H1 (cell line): ENCODE measurements around the gene MYO1A. TPM values are rescaled to one million over a fixed set of nuclear protein-coding genes. Genes with fewer than 3 reads are reported as not detected.

Experiments
- CTCF ChIA-PET: fragments of 300-600 bp; sonication (Branson Sonifier 250); formaldehyde crosslinking; loops from one replicate; lab custom pipeline; 2021; ENCODE audit not compliant: partially characterized antibody; lab: Charles Lee
- POLR2A ChIA-PET: fragments of 300-600 bp; sonication (Branson Sonifier 250); formaldehyde crosslinking; loops from one replicate; lab custom pipeline; 2021; ENCODE audit warnings: inconsistent platforms; ENCODE audit not compliant: partially characterized antibody; lab: Charles Lee
- DNase-seq, 2 experiments: peaks; one replicate each; pipeline versions ENCODE4 v3.0.0 to v3.0.0-alpha.2; 2010 to 2022; ENCODE audit warnings: low spot score in 2 of 2, low read depth in 1 of 2, mixed read lengths in 1 of 2
- FAIRE-seq: peaks from 2 replicates; lab custom pipeline; 2011; peaks lifted over from hg19 to GRCh38; lab: Jason Lieb, UNC
- H2AFZ ChIP-seq: 2 replicates; pipeline ENCODE4 v1.8.1; 2012; ENCODE audit warnings: low read length, inconsistent platforms
- H2AK5ac ChIP-seq: 2 replicates; pipeline ENCODE4 v1.6.1; 2013; ENCODE audit warnings: low read depth, low read length
- H2BK120ac ChIP-seq: replicated peaks from 2 replicates; pipeline ENCODE3; 2013; ENCODE audit warnings: low read depth, low read length, inconsistent platforms
- H2BK12ac ChIP-seq: 2 replicates; pipeline ENCODE4 v1.6.1; 2013; ENCODE audit warnings: low read depth, low read length
- H2BK15ac ChIP-seq: 2 replicates; pipeline ENCODE4 v1.6.1; 2013; ENCODE audit warnings: low read length
- H2BK20ac ChIP-seq: 2 replicates; pipeline ENCODE4 v1.6.1; 2013; ENCODE audit warnings: low read length
- H2BK5ac ChIP-seq: 2 replicates; pipeline ENCODE4 v1.6.1; 2013; ENCODE audit warnings: low read depth, low read length
- H3K14ac ChIP-seq: 2 replicates; pipeline ENCODE4 v1.6.1; 2013; ENCODE audit warnings: inconsistent platforms; ENCODE audit not compliant: insufficient read length
- H3K18ac ChIP-seq: 2 replicates; pipeline ENCODE4 v1.6.1; 2013; ENCODE audit warnings: low read length; ENCODE audit errors: extremely low read depth
- H3K23ac ChIP-seq: 2 replicates; pipeline ENCODE4 v1.6.1; 2013; ENCODE audit warnings: inconsistent platforms; ENCODE audit not compliant: insufficient read length
- H3K23me2 ChIP-seq: 2 replicates; pipeline ENCODE4 v1.6.1; 2013; ENCODE audit warnings: low read depth, low read length
- H3K27ac ChIP-seq: 2 replicates; pipeline ENCODE4 v1.6.1; 2011; ENCODE audit warnings: low read depth, low read length, inconsistent platforms
- H3K27me3 ChIP-seq, 4 experiments: replicated peaks in 1 of 4; 1 replicate in 1 of 4; 2 replicates in 3 of 4; pipeline versions ENCODE4 v1.6.1 to v1.8.1; 2011 to 2013; ENCODE audit warnings: low read length in 3 of 4, mild to moderate bottlenecking in 3 of 4, inconsistent platforms in 2 of 4, mixed read lengths in 2 of 4, moderate library complexity in 1 of 4; ENCODE audit not compliant: control insufficient read depth in 3 of 4, insufficient read depth in 3 of 4; ENCODE audit errors: extremely low read depth in 1 of 4
- H3K36me3 ChIP-seq, 4 experiments: 2 replicates each; pipeline versions ENCODE4 v1.6.1 to v1.8.1; 2011 to 2013; ENCODE audit warnings: mild to moderate bottlenecking in 4 of 4, low read length in 3 of 4, moderate library complexity in 2 of 4, control low read depth in 1 of 4, inconsistent platforms in 1 of 4; ENCODE audit not compliant: insufficient read depth in 4 of 4, control insufficient read depth in 2 of 4
- H3K4ac ChIP-seq: replicated peaks from 2 replicates; pipeline ENCODE3; 2013; ENCODE audit warnings: low read length, low read depth, mixed read lengths, inconsistent platforms; ENCODE audit not compliant: insufficient read length
- H3K4me1 ChIP-seq, 4 experiments: replicated peaks in 1 of 4; 1 replicate in 1 of 4; 2 replicates in 3 of 4; pipeline versions ENCODE4 v1.6.1 to v1.8.1; 2011 to 2013; ENCODE audit warnings: low read length in 3 of 4, inconsistent platforms in 2 of 4, mixed read lengths in 1 of 4; ENCODE audit not compliant: insufficient read depth in 4 of 4, control insufficient read depth in 3 of 4
- H3K4me2 ChIP-seq, 2 experiments: 2 replicates each; pipeline versions ENCODE4 v1.6.1 to v1.8.1; 2011 to 2013; ENCODE audit warnings: low read depth in 2 of 2, low read length in 2 of 2, control low read depth in 1 of 2, inconsistent platforms in 1 of 2, mild to moderate bottlenecking in 1 of 2; ENCODE audit not compliant: insufficient read depth in 1 of 2
- H3K4me3 ChIP-seq, 4 experiments: fragments of 200-600, 300-600 bp in 1 of 4; sonication (generic), shearing (Covaris generic), sonication (Bioruptor Twin) in 1 of 4; 2 replicates each; pipeline versions ENCODE4 v1.5.1 to v1.8.1; 2011 to 2016; ENCODE audit warnings: low read length in 4 of 4, low read depth in 3 of 4, control low read depth in 2 of 4, inconsistent platforms in 2 of 4, mild to moderate bottlenecking in 2 of 4, mixed read lengths in 1 of 4, moderate library complexity in 1 of 4; ENCODE audit not compliant: insufficient read depth in 2 of 4; ENCODE audit errors: extremely low read depth in 1 of 4
- H3K56ac ChIP-seq: replicated peaks from 2 replicates; pipeline ENCODE3; 2013; ENCODE audit warnings: low read depth, mild to moderate bottlenecking, mixed read lengths, low read length, inconsistent platforms; ENCODE audit not compliant: insufficient read length
- H3K79me1 ChIP-seq: 2 replicates; pipeline ENCODE4 v1.6.1; 2013; ENCODE audit warnings: low read depth, low read length, control low read depth
- H3K79me2 ChIP-seq, 2 experiments: 2 replicates each; pipeline versions ENCODE4 v1.6.1 to v1.8.1; 2012 to 2013; ENCODE audit warnings: low read length in 2 of 2, mild to moderate bottlenecking in 2 of 2, inconsistent platforms in 1 of 2; ENCODE audit not compliant: insufficient read depth in 2 of 2, control insufficient read depth in 1 of 2
- H3K9ac ChIP-seq, 4 experiments: replicated peaks in 1 of 4; 1 replicate in 1 of 4; 2 replicates in 3 of 4; pipeline versions ENCODE4 v1.6.1 to v1.8.1; 2011 to 2013; ENCODE audit warnings: low read depth in 3 of 4, low read length in 3 of 4, control low read depth in 2 of 4, mild to moderate bottlenecking in 2 of 4, moderate library complexity in 2 of 4, inconsistent platforms in 1 of 4; ENCODE audit errors: extremely low read depth in 1 of 4
- H3K9me3 ChIP-seq, 2 experiments: 2 replicates each; pipeline versions ENCODE4 v1.6.1 to v1.8.1; 2012 to 2013; ENCODE audit warnings: mild to moderate bottlenecking in 2 of 2, moderate library complexity in 2 of 2, control low read depth in 1 of 2, inconsistent platforms in 1 of 2, low read depth in 1 of 2, low read length in 1 of 2, mixed read lengths in 1 of 2; ENCODE audit not compliant: insufficient read depth in 2 of 2
- H4K20me1 ChIP-seq, 2 experiments: replicated peaks in 1 of 2; 2 replicates each; pipeline versions ENCODE3 to v1.8.1; 2011 to 2013; ENCODE audit warnings: inconsistent platforms in 2 of 2, low read length in 2 of 2, mild to moderate bottlenecking in 1 of 2; ENCODE audit not compliant: insufficient read depth in 2 of 2, control insufficient read depth in 1 of 2
- H4K5ac ChIP-seq: 2 replicates; pipeline ENCODE4 v1.6.1; 2013; ENCODE audit warnings: low read length, low read depth, mixed read lengths, inconsistent platforms; ENCODE audit not compliant: insufficient read length
- H4K8ac ChIP-seq: 2 replicates; pipeline ENCODE4 v1.8.0; 2013; ENCODE audit warnings: mild to moderate bottlenecking, moderate library complexity, low read length, inconsistent platforms; ENCODE audit not compliant: insufficient read depth; ENCODE audit errors: extremely low read depth
- H4K91ac ChIP-seq: replicated peaks from 2 replicates; pipeline ENCODE3; 2013; ENCODE audit warnings: low read length, mixed read lengths, inconsistent platforms; ENCODE audit not compliant: insufficient read length
- RAD21 ChIP-seq, 2 experiments: IDR thresholded peaks in 1 of 2; conservative IDR thresholded peaks in 1 of 2; 2 replicates each; pipeline ENCODE4 v1.6.1; 2011; ENCODE audit warnings: low read depth in 2 of 2, low read length in 2 of 2, improper control_type of control experiment in 1 of 2, inconsistent platforms in 1 of 2, mild to moderate bottlenecking in 1 of 2, moderate library complexity in 1 of 2
- RFX5 ChIP-seq: IDR thresholded peaks from 2 replicates; pipeline ENCODE4 v1.6.1; 2011; ENCODE audit warnings: low read depth, low read length, improper control_type of control experiment, borderline replicate concordance
- TCF12 ChIP-seq: IDR thresholded peaks from 2 replicates; pipeline ENCODE4 v1.6.1; 2011; ENCODE audit warnings: low read depth, mild to moderate bottlenecking, low read length
- WGBS, 2 experiments: shearing (Covaris generic) in 1 of 2; methylation state at CpG; one replicate each; pipeline versions ENCODE4 v1.1.6 to v1.1.7; 2013 to 2015; ENCODE audit warnings: low lambda C conversion rate in 2 of 2, mixed read lengths in 2 of 2, inconsistent platforms in 1 of 2, low coverage in 1 of 2, missing lambda C conversion rate in 1 of 2; ENCODE audit not compliant: insufficient replicate concordance in 2 of 2, insufficient coverage in 1 of 2, insufficient read length in 1 of 2; ENCODE audit errors: extremely low coverage in 1 of 2, missing lambda C conversion rate in 1 of 2; 5-methylcytosine and 5-hydroxymethylcytosine counted together
- polyA plus RNA-seq, 7 experiments: library from polyadenylated mRNA; depleted of rRNA in 3 of 7; stranded (reverse) in 5 of 7; unstranded in 2 of 7; fragments of >200 nt in 5 of 7; fragments of 200-250 nt in 2 of 7; gene quantifications; 1 replicate in 5 of 7; 2 replicates in 1 of 7; 4 replicates in 1 of 7; pipeline versions ENCODE4 v1.2.1 to v1.2.3, GENCODE V29; 2011 to 2013; ENCODE audit warnings: missing spikeins in 2 of 7, mixed read lengths in 2 of 7
- total RNA-seq: library from RNA; stranded (reverse); fragmentation: NEBNext Ultra II Directional; extraction: Animal tissue kit (Norgen Biotek cat#: 25700); gene quantifications from 2 replicates; pipeline ENCODE4 v1.2.1, GENCODE V29; 2021
- TF ChIP-seq, protein P1 (sequence below): IDR thresholded peaks from 2 replicates; pipeline ENCODE4 v1.6.1; 2012; ENCODE audit warnings: inconsistent platforms

MYO1A gene
- total and polyA plus RNA-seq, 2 of the 8 experiments (the other 6 are each of a cell fraction or from before 2014, with no cell fraction given), result 0.54 to 0.77 TPM

DNA sequence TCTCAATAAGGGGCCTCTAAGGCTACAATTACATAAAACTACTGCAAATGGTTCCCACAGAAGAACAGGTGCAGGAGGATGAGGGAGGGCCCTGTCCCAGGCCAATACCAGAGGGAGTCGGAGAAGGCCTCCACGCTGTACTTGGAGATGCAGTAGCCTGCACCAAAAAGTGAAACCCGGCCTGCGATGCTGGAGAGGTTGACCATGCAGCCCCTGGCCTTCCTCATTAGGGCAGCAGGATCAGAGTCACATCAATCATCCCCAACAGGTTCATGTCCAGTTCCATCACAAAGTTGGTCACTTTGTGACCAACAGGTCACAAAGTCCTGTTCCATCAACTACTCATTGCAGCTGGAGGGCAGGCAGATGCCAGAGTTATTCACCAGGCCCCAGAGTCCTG lies 66.5 kb downstream of the MYO1A start:
- Histone ChIP-seq H2BK120ac (no peak overlapping the region), H3K14ac (no peak overlapping the region), H2AFZ (no peak overlapping the region), H3K4me2 (no peak overlapping the region), H3K18ac (no peak overlapping the region), H3K79me1 (no peaks in the 10 kb centered on the region), H2BK5ac (no peak overlapping the region), H3K23ac (no peak overlapping the region), H2BK15ac (no peak overlapping the region), H4K91ac (no peak overlapping the region), H3K56ac (no peak overlapping the region), H3K27ac (no peak overlapping the region), H4K20me1 (no peaks in the 10 kb centered on the region), H3K79me2 (no peaks in the 10 kb centered on the region), H3K23me2 (no peaks in the 10 kb centered on the region), H3K4ac (no peak overlapping the region), H2BK20ac (no peak overlapping the region), H3K4me3 (no peak overlapping the region), H3K9ac (no peak overlapping the region; a peak in 1 of 7 replicates), H4K5ac (no peak overlapping the region), H2AK5ac (no peak overlapping the region), H3K4me1 (peaks cover 0 to under 1% (median under 1%) of the 10 kb centered on the region in 4 experiments; a peak in 2 of 7 replicates), H4K8ac (no peak overlapping the region), H2BK12ac (no peak overlapping the region), H3K27me3 (no peaks in the 10 kb centered on the region), H3K36me3 (no peaks in the 10 kb centered on the region), H3K9me3 (no peaks in the 10 kb centered on the region)
- no peak for FAIRE-seq
- POLR2A ChIA-PET, result no interaction called here
- no peak for DNase-seq
- WGBS, 2 experiments, result 92% methylated on average over 4 of the region's 4 CpGs; no CpG with 5 or more reads in 1 of the 2 experiments
- TF ChIP-seq RAD21 (IDR thresholded peaks at IDR 0.05 in 1 of 2, conservative IDR thresholded peaks at IDR 0.05 in 1 of 2; ENCODE audit: low read depth in 2 of 2, low read length in 2 of 2) (no peak), TCF12 (no peak), RFX5 (no peak)
- TF ChIP-seq, protein P1, sequence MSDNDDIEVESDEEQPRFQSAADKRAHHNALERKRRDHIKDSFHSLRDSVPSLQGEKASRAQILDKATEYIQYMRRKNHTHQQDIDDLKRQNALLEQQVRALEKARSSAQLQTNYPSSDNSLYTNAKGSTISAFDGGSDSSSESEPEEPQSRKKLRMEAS, result no peak
- CTCF ChIA-PET, result interaction anchor here (2.0 kb wide), 1 partner anchor 143 kb away, joined by 7 read pairs; no protein-coding TSS in a partner anchor
